GM21390 (cell line): ENCODE data around the gene TEDC1.

ENCODE experiments used
- ATAC-seq: cut with Tn5 transposase; IDR thresholded peaks from one replicate; pipeline ENCODE4 v1.9.1; 2021; ENCODE audit not compliant: unreplicated experiment

The TEDC1 gene

DNA sequence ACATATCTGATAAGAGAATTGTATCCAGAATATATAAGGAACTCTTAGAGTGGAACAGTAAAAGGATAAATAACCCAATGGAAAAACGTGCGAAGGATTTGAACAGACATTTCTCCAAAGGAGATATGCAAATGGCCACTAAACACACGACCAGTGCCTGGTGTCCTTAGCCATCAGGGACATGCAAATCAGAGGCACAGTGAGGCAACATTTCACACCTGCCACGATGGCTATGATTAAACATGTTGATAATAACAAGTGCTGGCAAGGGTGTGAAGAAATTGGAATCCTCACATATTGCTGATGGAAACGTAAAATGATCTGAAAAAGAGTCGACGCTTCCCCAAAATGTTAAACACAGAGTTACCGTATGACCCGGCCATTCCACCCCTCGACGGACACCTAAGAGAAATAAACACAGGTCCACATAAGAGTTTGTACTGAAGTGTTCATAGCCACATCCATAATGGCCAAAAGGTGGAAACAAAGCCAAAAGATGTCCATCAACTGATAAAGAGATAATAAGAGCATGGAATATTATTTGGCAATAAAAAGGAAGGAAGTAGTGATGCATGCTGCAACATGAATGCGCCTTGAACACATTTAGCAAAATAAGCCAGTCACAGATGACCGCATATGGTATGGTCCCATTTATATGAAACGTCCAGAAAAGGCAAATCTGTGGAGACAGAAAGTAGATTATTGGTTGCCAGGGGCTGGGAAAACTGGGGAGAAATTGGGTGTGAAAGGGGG lies 29.1 kb downstream of the TEDC1 start:
- ATAC-seq, result no peak

DNA sequence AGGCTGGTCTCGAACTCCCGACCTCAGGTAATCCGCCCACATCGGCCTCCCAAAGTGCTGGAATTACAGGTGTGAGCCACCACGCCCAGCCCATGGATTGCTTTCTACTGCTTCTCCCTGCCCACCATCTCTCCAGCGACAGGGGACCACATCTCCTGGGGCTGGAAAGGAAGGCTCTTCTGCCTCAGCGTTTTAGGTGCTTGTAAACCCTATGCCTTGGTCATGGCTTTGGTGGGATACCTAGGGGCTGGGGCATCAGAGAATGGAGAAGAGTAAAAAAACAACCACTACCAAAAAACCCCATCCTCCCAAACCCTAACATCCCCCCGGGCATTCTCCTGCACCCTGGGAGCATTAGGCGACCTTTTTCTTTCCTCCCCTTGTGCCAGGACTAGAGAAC lies 34.3 kb downstream of the TEDC1 start:
- no peak for ATAC-seq

DNA sequence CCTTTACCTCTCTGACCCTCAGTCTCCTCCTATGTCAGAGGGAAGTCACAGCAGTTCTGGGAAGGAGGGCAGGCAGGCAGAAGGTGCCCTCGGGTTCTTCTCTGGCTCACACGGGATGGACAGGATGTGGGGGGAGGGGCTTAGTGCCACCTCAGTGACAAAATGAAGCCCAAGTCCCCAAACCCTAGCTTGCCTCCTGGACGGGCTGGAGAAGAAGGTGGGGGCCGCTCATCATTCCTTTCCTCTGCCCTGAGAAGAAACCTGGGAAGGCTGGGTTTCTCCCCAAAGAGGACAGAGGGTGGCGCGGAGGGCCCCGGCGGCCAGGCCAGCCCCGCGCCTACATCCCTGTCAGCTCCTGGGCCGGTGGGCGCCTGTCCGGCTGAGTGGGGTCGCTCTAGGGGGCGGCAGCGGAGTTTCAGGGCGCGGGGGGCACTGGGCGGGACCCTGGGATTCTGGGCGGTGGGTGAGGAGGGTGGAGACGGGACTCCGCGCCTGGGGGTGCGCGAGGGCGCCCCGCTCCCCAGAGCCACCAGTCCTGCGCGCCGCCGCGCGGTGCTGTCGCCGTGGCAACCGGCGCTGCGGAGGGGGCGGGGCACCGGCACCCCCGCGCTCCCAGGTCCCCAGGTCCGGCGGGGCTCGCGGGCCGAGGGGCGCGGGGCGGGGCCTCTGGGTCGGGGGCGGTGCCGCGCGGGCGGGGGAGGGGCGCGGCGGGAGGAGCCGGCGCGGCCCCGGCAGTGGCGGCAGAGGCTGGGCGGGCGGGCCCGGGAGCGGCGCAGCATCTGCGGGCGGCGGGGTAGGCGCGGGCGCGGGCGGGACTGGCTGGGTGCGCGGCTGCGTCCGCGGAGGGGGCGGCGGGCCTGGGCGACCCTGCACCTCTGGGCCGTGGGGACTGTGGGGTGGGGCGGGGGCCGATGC lies 35.1 kb downstream of the TEDC1 start, which contains the start of gene TMEM121:
TMEM121 (plus strand) TSS at position 723 of the 915 bp plus-strand sequence. CDS start 2,252 bp downstream, outside the sequence.
- no peak for ATAC-seq

DNA sequence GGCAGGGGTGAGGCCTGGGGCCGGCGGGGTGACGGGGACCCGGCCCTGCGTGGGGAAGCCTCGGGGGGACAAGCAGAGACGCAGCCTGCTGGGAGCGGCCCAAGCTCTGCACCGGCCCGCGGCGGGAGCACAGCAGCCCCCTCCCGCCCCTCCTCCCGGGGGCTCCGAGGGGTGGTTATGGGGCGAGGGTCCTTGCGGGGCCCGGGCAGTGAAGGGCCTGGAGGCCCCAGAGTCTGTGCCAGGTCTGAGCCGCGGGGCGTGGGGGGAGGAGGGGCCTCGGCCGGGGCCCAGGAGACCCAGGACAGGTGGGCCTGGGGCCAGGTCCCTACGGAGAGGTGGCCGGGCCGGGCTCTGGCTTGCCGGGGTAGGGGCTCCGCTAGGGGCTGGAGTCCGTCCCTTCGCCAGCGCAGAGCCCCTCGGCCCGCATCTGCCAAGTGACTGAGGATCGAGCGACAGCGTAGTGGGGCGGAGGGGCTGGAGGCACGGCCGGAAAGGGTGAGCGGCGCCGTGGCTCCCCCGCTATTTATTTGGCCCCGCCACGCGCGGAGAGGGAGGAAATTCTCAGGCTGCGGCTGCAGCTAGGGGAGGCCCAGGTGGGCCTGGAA lies 35.8 kb downstream of the TEDC1 start:
- no peak for ATAC-seq

DNA sequence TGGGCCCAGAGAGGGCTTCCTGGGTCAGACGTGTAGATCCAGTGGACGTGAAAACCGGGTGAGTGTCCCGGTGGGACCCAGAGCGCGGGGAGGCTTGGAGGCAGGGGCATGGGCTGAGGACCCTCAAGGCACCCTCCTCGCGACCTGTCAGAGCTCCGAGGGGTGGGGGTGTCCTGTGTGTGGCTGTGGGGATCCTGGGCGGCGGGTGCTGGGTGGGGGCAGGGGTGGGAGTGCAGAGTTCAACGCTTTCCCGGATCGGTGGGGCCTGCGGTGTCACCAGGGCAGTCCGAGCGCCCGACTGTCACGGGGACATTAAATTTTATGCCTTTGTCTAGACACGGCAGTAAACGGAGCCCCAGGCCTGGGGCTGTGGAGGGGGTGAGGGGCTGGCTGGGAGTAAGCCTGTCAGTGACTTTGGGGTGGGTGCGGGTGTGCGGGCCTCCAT lies 36.4 kb downstream of the TEDC1 start:
- no peak for ATAC-seq

DNA sequence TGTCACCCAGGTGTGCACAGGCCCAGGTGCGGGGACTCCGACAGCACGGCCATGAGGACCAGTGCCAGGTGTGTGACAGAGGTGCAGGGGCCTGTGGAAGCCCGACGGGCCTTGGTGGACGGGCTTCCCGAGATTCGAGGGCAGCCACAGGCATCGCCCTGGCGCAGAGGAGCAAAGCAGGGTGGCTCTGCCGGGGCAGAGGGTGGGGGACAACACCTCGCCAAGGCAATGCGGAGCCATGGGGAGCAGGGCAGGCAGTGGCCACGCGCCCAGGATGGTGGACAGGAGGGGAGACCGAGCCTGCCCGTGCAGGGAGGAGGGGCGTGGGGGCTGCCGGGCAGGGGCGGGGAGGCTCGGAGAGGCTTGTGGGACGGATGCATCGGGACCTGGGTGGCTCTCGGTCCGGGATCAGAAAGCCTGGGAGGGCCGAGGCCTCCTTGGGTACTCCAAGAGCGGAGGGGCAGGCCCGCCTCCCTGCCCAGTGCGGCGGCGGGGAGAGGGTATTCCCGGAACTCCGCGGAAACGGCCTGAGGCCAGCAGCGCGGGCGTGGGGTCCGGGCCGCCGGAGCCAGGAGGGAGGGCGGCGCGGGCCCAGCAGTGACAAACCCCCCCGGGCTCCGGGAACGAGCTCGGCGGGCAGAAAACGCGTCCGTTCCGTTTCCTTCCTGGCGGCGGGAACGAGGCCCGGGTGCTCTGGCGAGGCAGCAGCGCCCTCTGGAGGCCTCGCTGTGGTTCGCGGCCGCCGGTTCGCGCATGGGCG lies 37.0 kb downstream of the TEDC1 start:
- no peak for ATAC-seq

DNA sequence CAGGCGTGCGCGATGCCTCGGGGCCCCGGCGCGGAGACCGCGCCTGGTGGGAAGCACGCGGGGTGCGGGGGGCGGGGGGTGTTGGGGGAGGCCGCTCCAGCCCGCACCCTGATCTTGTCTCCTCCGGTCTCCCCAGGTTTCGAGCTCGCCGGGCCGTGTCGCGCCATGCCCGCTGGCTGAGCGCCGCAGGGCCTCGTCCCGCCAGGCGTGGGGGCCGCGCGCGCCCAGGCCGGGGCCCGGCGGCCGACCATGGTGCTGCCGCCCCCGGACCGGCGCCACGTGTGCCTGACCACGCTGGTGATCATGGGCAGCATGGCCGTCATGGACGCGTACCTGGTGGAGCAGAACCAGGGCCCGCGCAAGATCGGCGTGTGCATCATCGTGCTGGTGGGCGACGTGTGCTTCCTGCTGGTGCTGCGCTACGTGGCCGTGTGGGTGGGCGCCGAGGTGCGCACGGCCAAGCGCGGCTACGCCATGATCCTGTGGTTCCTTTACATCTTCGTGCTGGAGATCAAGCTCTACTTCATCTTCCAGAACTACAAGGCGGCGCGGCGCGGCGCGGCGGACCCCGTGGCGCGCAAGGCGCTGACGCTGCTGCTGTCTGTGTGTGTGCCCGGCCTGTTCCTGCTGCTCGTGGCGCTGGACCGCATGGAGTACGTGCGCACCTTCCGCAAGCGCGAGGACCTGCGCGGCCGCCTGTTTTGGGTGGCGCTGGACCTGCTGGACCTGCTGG lies 37.7 kb downstream of the TEDC1 start:
- no peak for ATAC-seq

DNA sequence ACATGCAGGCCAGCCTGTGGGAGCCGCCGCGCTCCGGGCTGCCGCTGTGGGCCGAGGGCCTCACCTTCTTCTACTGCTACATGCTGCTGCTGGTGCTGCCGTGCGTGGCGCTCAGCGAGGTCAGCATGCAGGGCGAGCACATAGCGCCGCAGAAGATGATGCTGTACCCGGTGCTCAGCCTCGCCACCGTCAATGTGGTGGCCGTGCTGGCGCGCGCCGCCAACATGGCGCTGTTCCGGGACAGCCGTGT lies 38.2 kb downstream of the TEDC1 start:
- no peak for ATAC-seq

DNA sequence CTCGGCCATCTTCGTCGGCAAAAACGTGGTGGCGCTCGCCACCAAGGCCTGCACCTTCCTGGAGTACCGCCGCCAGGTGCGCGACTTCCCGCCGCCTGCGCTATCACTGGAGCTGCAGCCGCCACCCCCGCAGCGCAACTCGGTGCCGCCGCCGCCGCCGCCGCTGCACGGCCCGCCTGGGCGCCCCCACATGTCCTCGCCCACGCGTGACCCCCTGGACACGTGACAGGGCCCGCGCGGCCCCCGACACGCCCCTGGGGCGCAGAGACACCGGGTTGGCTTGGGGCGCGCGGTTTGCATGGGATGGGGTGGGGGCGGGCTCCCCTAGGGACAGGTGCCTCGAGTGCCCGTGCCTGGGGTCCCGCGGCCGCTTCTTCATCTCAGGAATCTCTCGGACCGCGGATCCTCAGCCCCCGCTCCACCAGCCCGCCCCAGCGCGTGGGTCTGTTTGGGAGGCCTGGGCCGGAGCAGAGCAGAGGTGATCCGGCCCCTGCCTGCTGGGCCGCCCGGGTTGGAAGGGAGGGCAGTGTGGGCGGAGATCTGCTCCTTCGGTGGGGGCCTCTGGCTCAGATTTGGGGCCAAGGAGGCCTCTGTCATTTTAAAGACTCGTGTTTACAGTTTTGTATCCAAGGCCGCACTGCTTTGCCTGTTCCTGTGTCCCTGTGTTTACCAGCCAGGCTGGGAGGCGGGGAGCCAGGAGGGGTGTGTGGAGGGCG lies 38.7 kb downstream of the TEDC1 start:
- no peak for ATAC-seq

DNA sequence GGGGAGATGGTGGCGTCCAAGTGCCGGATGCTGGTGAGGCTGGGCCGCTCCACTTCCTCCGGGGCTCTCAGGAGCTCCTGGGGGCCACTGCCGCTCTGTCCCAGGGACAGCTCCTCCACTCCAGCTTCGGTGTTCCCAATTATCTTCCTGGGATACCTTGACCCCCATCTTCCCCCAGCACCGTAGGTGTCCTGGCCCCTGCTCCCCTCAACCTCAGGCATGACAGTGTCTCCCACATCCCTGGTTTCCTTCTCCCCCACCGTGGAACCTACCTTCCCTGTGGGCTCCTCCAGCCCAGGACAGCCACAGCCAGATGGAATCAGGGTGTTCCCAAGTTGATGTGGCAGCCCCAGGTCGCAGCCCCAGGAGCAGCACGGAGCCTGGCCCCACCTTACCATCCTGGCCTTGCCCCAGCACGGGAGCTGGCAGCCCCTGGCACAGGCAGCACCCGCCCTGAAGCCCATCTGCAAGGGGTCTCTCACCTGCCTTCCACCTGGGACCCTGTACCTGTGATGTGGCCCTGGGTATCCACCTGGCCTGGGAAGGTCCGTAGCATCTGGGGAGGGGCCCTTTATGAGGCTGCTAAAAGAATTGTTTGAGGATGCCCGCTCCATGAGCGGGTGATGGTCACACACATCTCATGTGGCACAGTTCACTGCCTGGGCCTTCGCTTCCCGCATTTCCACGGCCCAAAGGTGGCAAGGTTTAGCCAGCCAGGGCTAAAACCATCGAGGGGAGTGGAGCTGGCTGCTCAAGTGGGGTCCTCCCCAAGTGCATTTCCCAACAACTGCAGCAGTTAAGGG lies 39.4 kb downstream of the TEDC1 start:
- ATAC-seq, result no peak

DNA sequence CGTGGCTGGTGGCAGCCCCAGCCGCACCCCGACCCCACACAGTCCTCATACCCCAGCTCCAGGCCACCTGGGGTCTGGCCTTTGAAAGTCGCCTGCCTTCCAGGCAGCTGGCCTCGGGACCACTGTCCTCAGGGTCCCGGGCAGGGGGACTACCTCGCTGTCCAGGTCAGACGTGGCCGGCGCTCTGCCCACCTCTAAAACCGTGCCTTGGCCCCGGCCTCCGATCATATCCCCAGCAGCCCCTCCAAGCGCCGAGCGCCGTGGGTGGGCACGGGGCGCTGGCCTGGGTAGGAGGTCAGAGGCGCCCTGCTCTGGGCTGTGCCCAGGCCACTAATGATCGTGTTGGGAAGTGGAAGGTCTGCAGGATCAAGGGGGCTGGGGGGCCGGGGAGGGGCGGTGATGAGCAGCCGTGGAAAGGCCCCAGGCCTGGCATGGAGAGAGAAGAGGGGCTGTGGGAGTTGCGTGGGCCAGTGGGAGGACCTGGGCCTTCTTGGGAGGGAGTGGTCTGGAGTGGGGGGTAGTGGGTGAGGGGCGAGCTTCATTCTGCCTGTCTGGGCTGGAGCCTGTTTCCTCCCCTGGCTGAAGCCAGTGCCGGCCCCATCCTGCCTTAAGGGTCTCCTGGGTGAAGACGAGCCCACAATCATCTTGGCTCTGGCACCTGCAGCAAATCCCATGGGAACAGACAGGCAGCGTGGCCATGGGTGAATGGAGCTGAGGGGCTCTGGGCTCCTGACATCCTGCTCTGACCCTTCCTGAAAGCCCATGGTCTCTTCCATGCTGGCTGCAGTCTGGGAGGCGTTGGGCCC lies 40.2 kb downstream of the TEDC1 start:
- no peak for ATAC-seq

DNA sequence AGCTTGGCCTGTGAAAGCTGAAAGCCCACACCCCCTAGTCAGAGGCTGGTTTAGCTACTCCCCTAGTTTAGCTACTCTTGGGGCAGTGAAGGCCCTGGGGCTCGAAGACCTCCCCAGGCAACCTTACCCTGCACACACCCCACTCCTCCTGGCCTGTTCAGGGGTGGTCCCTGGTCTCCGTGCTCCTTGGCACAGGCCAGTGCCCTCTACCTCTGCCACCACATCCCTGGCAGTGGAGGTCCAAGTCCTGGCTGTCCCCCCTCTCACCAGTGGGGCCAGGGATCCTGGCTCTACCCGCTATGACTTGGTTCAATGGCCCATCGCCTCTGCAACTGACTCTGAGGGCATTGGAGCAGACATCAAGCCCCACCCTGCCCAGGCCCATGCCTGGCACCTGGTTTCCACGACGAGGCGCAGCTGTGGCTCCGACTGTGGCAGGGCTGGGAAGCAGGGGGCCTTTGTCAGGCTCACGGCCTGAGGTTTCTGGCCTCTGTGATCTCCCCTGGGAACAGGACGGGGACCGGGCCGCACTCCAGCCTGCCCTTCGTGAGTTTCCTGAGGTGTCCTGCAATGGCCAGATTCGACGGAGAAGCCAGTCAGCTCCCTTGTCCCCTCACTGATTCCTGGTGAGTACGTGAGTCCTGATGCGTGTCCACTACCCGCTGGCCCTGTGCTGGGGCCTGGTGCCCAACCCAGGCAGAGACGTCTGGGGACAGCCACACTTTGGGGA lies 41.0 kb downstream of the TEDC1 start:
- ATAC-seq, result no peak

DNA sequence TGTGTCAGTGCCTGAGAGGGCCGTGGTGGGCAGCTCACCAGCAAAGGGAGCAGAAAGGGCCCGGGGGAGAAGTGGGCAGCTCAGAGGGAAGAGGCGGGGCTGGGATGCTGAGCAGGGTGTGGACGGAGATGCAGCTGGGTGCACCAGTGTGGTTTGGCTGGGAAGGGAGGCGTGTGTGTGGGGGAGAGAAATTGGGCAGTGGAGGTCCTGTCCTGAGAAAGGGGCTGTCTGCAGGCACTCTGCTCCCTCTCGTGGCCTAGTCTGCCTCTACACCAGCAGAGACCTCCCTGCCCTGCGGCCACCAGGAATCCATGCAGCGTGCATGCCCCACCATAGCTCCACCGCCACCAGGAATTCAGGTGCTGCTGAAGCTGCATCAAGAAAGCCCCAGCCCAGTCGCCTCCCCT lies 41.7 kb downstream of the TEDC1 start:
- no peak for ATAC-seq

DNA sequence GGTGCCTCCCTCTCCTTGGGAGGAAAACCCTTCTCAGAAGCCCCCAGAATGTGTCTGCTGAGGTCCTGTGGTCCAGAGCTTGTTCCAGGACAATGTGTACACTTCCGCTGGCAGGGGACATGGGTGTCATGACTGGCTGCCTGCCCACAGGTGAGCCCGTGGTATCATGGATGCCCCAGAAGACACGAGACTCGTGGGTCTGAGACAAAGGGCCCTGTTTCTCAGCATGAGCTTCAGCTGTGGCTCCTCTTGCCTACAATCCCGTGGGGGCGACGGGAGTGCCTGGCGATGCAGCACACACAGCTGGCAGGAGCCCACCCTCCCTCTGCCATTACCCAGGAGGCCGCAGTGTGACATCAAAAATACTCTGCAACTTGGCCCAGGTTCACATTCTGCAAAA lies 42.3 kb downstream of the TEDC1 start:
- ATAC-seq, result no peak

DNA sequence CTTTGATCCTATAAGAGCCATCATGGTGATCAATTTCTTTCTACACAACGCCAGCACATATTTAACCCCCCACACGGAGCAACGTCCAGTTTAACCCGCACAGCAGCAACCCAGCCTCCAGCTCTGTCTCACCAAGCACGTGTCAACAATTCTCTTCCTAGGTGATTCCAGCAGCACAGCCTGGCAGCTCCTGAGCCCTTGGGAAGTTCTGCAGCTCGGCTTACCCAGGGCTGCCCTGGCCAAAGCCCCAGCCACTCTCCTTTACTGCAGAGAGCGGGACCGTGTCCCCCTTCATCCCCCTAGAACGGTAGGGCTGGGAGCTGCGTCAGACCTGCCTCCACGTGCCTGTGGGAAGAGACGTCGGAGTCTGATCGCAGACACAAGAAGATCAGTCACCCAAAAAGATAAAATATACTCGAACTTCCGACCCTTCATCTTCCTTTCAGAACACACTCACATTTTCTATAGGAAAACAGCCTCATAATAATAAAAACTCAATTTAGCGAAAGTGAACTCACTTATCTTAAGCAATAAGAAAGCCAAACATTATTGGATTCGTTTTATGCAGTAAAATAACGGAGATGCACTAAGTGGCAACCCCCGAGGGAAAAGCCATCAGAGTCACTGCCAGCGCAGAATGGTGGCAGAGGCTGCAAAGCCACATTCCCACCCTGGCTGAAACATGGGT lies 42.9 kb downstream of the TEDC1 start:
- ATAC-seq, result no peak

DNA sequence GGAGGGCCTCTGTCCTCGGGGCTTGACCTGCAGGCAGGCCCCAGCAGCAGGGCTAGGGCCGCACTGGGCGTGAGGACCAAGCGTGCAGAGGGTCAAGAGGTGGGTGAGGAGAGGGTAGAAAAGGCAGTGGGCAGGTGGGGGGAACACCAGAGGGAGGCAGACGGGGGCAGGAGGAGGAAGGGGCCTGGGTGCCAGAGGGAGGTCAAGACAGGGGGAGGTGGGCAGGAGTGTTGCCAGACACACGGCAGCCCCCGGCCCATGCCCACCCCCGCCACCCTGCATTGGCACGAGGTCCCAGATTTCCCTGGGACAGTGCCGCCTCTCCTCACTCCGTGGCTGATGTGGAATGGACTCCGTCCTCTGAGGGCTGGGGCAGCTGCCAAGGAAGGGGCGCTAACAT lies 43.5 kb downstream of the TEDC1 start:
- ATAC-seq, result no peak

DNA sequence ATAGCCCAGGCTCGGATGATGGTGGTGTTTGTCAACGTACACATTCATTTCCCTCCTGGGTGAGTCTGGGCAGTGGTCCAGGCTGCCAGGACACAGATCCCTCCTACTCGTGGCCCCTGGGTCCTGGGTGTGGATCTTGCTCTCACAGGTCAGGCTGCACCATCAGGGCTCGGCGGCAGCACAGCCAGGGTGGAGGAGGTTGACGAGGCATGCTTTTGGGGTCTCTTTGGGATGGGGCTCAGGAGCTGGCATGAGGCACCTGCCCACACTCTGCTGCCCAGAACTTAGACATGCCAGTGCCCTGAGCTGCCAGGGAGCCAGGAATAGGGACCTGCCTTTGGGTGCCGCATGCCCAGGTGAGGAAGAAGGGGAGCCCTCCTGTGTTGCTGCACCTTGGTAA lies 45.0 kb downstream of the TEDC1 start:
- ATAC-seq, result no peak
